Activated naive CD8-positive, alpha-beta T cell (primary cell): ENCODE results near the gene DEFB116.
"Not testable (repeated sequence)": the region's sequence is repeated elsewhere in the genome, so short reads cannot be mapped to it uniquely, and the experiment has no call there.

ENCODE experiments used
- H3K27ac Mint-ChIP-seq: one replicate; pipeline ENCODE4 v1.8.0; 2021; ENCODE audit warnings: mixed read lengths
- H3K27me3 Mint-ChIP-seq: one replicate; pipeline ENCODE4 v1.8.0; 2021; ENCODE audit warnings: mixed read lengths
- H3K36me3 Mint-ChIP-seq: one replicate; pipeline ENCODE4 v1.8.0; 2021; ENCODE audit warnings: mixed read lengths
- H3K4me1 Mint-ChIP-seq: one replicate; pipeline ENCODE4 v1.8.0; 2021; ENCODE audit warnings: low read depth, mixed read lengths
- H3K4me3 Mint-ChIP-seq: one replicate; pipeline ENCODE4 v1.8.0; 2021; ENCODE audit warnings: mild to moderate bottlenecking, mixed read lengths
- H3K9me3 Mint-ChIP-seq: one replicate; pipeline ENCODE4 v1.8.0; 2021; ENCODE audit warnings: low read depth, mixed read lengths

The DEFB116 gene, protein sequence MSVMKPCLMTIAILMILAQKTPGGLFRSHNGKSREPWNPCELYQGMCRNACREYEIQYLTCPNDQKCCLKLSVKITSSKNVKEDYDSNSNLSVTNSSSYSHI

DNA sequence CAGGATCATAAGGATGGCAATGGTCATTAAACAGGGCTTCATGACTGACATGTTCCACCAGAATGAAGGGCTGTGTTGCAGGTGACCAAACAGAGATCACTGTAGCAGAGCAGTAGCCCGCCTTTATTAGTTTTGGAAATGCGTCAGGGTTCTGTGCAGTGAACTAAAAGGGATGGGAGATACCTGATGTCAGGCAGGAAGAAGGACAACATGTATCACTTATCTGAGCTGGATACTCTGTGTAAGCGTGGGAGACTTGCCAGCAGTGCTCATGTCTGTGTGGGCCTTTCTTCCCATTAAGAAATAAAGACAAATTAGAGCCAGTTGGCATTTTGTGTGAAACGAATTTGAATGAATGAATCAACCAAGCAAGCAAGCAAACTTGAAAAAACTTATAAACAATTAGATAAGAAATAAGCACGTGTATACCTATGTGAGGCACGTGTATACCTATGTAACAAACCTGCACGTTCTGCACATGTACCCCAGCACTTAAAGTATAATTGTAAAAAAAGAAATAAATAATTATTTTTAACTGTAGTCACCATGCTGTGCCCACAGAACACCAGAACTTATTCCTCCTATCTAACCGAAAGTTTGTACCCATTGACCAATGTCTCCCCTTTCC lies at the start of gene DEFB116:
Gene DEFB116 (minus strand): TSS at position 51 of the 628 bp plus-strand sequence. CDS start 0 bp downstream, at position 51.
- H3K4me3 Mint-ChIP-seq = no peak within 1 kb of the TSS
- H3K4me1 Mint-ChIP-seq = no peaks in the 10 kb centered on the region
- no peaks in the 10 kb centered on the region for H3K9me3 Mint-ChIP-seq
- H3K27ac Mint-ChIP-seq = no peak within 1 kb of the TSS
- peaks cover 3% of the 10 kb centered on the region for H3K27me3 Mint-ChIP-seq
- no peaks in the 10 kb centered on the region for H3K36me3 Mint-ChIP-seq

DNA sequence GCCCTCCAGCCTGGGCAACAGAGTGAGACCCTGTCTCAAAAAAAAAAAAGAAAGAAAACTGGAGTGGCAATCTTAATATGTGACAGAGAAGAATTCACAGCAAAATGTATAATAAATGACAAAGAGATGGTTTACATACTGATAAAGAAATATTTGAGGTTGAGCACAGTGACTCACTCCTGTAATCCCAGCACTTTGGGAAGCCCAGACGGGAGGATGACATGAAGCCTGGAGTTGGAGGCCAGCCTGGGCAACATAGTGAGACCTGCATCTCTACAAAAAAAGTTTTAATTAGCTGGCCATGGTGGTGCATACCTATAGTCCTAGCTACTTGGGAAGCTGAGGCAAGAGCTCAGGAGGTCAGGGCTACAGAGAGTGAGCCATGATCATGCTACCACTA lies 47.6 kb upstream of the DEFB116 start:
- Mint-ChIP-seq H3K4me1 (no peaks in the 10 kb centered on the region), H3K27ac (no peak overlapping the region), H3K36me3 (no peaks in the 10 kb centered on the region), H3K27me3 (peaks cover 5% of the 10 kb centered on the region), H3K4me3 (no peak overlapping the region), H3K9me3 (peaks cover 5% of the 10 kb centered on the region)

DNA sequence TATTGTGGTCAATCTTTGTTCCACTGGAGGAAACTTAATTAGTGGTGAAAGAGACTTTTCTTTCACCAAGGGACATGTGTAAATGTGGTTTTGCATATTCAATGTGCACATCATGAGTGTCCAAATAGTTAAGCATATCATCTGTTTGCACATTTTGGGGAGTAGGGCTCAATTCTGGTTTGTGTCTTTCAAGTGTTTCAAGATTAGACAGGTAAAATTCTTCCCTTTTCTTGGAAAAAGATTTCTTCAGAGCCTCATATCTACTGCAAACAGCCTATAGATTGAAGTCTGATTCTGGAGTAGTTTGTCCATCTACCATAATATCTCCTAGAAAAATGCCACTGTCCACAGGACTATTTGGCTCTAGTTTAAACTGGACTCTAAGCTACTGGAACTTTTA lies 33.1 kb upstream of the DEFB116 start:
- Mint-ChIP-seq H3K4me1 (no peaks in the 10 kb centered on the region), H3K9me3 (no peaks in the 10 kb centered on the region), H3K27me3 (peaks cover 1% of the 10 kb centered on the region), H3K4me3 (no peak overlapping the region), H3K27ac (no peak overlapping the region), H3K36me3 (no peaks in the 10 kb centered on the region)

DNA sequence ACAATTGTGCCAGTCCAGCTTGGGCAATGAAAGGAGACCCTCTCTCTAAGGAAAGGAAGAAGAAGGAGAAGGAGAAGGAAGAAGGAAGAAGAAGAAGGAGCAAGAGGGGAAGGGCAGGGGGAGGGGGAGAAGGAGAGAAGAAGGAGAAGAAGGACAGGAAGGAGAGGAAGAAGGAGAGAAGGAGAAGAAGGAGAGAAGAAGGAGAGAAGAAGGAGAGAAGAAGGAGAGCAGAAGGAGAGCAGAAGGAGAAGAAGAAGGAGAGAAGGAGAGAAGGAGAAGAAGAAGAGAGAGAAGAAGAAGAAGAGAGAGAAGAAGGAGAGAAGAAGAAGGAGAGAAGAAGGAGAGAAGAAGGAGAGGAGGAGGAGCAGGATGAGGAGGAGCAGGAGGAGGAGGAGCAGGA lies 22.5 kb upstream of the DEFB116 start:
- Mint-ChIP-seq H3K9me3 (peaks cover 17% of the 10 kb centered on the region), H3K36me3 (no peaks in the 10 kb centered on the region), H3K4me1 (no peaks in the 10 kb centered on the region)

DNA sequence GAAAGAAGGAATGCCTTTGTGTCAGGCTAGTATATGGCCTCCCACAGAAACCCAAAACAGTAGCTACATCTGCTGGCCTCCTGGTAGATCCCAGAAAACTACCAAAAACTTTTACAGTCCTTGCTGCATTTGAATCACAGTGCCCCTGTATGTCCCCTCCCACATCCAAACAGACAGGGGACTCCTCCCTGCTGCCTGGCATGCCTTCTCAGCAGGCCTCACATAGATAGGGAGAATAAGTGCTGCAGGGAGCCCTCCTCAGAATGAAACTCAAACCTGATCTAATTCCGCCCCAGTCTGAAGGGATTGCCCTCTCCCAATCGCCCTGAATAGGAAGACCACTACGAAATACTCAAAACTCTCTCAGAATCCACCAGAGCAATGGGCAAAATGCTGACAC lies 14.1 kb upstream of the DEFB116 start:
- Mint-ChIP-seq H3K4me1 (no peaks in the 10 kb centered on the region), H3K27me3 (peaks cover 9% of the 10 kb centered on the region), H3K27ac (no peak overlapping the region), H3K4me3 (no peak overlapping the region), H3K9me3 (peaks cover 28% of the 10 kb centered on the region), H3K36me3 (no peaks in the 10 kb centered on the region)

More for the DNA sequence above, 22.5 kb upstream of the DEFB116 start:
- Mint-ChIP-seq H3K4me3 (no peak overlapping the region), H3K27ac (no peak overlapping the region), H3K27me3 (peaks cover 5% of the 10 kb centered on the region)

DNA sequence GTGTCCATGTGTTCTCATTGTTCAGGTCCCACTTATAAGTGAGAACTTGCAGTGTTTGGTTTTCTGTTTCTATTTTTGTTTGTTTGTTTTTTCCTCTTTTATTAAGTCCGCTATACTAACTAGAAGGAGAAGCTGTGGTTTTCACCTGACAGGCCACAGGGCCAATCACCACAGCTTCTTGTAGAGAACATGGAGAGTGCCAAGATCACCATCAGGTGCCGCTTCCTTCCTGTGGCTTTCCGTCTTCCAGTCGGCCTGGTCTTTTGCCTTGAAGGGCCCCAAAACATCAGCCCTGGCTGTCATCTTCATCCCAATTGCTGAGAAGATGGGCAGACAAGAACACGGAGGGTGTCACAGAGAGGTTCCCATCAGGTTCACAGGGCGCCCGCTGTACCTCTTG lies 23.4 kb downstream of the DEFB116 start:
- H3K36me3 Mint-ChIP-seq, H3K27ac Mint-ChIP-seq: not testable (repeated sequence)

DNA sequence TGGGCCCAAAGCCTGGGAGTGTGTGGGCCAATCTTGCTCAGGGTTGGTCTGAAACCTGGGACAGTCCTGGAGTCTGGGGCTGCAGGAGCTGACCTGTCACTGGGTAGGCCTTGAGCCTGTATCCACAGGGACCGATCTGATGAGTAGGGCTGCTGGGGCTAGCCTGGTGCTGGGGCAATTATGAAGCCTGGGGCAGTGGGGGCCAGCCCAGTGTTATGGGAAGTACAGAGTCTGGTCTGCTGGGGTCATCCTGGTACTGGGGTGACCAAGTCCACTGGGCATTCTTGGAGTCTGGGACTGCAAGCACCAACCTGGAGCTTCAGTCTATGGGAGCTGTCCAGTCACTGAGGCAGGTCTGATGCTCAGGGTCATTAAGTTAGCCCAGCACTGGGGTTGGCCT lies 30.2 kb downstream of the DEFB116 start:
- Mint-ChIP-seq H3K4me3 (no peak overlapping the region), H3K36me3 (no peaks in the 10 kb centered on the region), H3K4me1 (no peaks in the 10 kb centered on the region), H3K9me3 (peaks cover 9% of the 10 kb centered on the region), H3K27ac (no peak overlapping the region), H3K27me3 (no peaks in the 10 kb centered on the region)

More for the DNA sequence above, 23.4 kb downstream of the DEFB116 start:
- H3K4me1 Mint-ChIP-seq, H3K27me3 Mint-ChIP-seq, H3K4me3 Mint-ChIP-seq: not testable (repeated sequence)
- H3K9me3 Mint-ChIP-seq = peaks cover 21% of the 10 kb centered on the region

DNA sequence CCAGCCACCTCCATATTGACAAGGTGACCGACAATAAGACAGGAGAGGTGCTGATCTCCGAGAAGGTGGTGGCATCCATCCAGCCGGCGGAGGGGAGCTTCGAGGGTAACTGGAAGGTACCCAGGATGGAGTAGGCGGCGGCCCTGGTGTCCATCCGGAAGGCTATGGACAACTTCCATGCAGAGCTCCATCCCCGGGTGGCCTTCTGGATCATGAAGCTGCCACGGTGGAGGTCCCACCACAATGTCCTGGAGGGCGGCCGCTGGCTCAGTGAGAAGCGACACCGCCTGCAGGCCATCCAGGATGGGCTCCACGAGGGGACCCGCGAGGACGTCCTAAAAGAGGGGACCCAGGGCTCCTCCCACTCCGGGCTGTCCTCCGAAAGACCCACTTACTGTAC lies 33.9 kb downstream of the DEFB116 start:
- Mint-ChIP-seq H3K27ac (no peak overlapping the region), H3K4me1 (no peaks in the 10 kb centered on the region), H3K27me3 (no peaks in the 10 kb centered on the region), H3K9me3 (peaks cover 26% of the 10 kb centered on the region), H3K4me3 (no peak overlapping the region), H3K36me3 (no peaks in the 10 kb centered on the region)

DNA sequence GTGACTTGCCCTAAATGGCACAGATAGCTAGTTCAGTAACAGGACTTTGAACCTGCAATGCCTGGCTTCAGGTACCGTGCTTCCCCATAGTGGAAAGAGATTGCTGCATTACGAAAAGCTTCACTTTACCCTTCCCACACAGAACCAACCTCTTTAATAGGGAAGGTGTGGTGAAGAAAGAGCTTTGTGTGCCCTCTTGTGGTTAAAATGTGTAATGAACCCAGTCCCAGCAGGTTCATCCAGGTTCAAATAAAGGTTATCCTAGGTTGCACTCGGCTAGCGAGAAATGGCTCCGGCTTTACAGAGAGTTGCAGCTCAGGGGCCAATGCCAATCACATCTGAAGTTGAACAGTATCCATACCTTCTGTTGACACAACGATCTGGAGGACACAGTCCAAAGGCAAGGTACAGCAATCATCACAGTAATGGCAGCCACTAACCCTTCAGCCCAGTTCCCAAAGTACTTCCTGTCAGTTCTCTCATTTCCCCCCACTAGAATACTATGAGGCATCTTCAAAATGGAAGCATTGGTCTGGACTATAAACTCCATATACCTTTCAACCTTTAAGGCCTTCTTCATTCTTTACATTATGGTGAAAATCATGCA lies 48.0 kb downstream of the DEFB116 start:
- Mint-ChIP-seq H3K27ac (no peak overlapping the region), H3K4me1 (no peaks in the 10 kb centered on the region), H3K4me3 (no peak overlapping the region), H3K9me3 (no peaks in the 10 kb centered on the region), H3K27me3 (no peaks in the 10 kb centered on the region), H3K36me3 (no peaks in the 10 kb centered on the region)

DNA sequence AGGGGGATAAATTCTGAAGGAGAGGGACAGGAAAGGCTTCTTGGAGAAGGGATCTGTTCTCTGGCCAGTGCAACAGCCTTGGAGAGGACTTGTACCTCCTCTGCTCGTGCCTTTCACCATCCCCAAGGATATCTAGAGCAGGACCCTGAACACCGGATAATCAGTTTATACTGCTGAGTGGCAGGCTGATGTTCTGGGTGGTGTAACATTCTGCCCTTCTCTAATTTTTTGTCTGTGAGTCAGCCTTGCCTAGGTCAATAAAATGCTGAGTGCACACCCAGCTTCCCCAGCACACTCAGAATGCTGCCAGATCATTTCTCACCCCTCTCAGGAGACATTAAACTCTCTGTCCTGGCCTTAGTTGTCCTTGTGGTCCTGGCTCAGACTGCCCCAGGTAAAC lies 51.0 kb downstream of the DEFB116 start, which contains the start of gene DEFB115:
Gene DEFB115 (plus strand): TSS at position 301 of the 400 bp plus-strand sequence. CDS start 0 bp downstream, at position 301.
- no peaks in the 10 kb centered on the region for H3K27me3 Mint-ChIP-seq
- H3K27ac Mint-ChIP-seq = no peak within 1 kb of the TSS
- H3K4me3 Mint-ChIP-seq = no peak within 1 kb of the TSS
- H3K36me3 Mint-ChIP-seq = no peaks in the 10 kb centered on the region
- H3K4me1 Mint-ChIP-seq = no peaks in the 10 kb centered on the region
- H3K9me3 Mint-ChIP-seq = no peaks in the 10 kb centered on the region

DNA sequence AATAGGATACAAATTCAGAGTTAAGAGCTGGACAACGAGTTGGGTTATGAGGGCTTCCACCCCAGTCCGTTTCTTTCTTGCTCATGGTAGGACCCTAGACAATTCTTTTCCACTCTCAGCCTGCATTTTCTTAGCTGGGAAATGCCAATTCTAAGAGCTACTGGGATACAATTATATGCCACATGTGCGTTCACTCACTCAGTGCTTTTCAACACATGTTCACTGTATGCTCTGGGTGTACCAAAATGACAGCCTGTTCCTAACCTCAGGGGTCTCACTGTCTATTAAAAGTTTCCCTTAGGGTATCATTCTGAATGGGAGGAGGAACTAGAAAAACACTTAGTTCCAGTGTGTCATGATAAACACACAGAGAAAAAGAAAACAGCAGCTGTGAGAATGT lies 51.4 kb downstream of the DEFB116 start:
- Mint-ChIP-seq H3K4me1 (no peaks in the 10 kb centered on the region), H3K4me3 (no peak overlapping the region), H3K27ac (no peak overlapping the region), H3K36me3 (no peaks in the 10 kb centered on the region), H3K9me3 (peaks cover 4% of the 10 kb centered on the region), H3K27me3 (no peaks in the 10 kb centered on the region)
